Brain microvascular endothelial cell (primary cell): ENCODE data around the gene CCDC184.
A peak's percentile ranks its signal among the peaks of the same experiment; 100 is the strongest.

ENCODE experiments used
- DNase-seq: peaks from one replicate; pipeline ENCODE4 v3.0.0-alpha.2; 2020
- H3K27ac ChIP-seq: fragments of 250-450 bp; sonication (Bioruptor Pico); 2 replicates; pipeline ENCODE4 v1.5.1; 2020; ENCODE audit warnings: mild to moderate bottlenecking, moderate library complexity
- H3K27me3 ChIP-seq: fragments of 250-450 bp; sonication (Bioruptor Pico); replicated peaks from 2 replicates; pipeline ENCODE4 v1.5.1; 2020; ENCODE audit warnings: mild to moderate bottlenecking
- H3K36me3 ChIP-seq: fragments of 250-450 bp; sonication (Bioruptor Pico); replicated peaks from 2 replicates; pipeline ENCODE4 v1.5.1; 2020; ENCODE audit warnings: mild to moderate bottlenecking
- H3K4me3 ChIP-seq: 2 replicates; pipeline ENCODE4 v1.5.1; 2011; ENCODE audit warnings: low read depth, mild to moderate bottlenecking, control low read depth, low read length, moderate library complexity
- CTCF ChIP-seq: IDR thresholded peaks from 2 replicates; pipeline ENCODE4 v1.5.1; 2011; ENCODE audit warnings: low read depth, mild to moderate bottlenecking, moderate library complexity, low read length, control low read depth, inconsistent platforms; ENCODE audit errors: missing control alignments
- in situ Hi-C: cut with HindIII; loops from 2 replicates; pipeline ENCODE4 v1.10.0; 2017; ENCODE audit warnings: low sequenced_read_pairs, low pct_ligation_motif_present

Gene CCDC184

GRCh38 chr12:48180857-48181495, 2.5 kb upstream of the CCDC184 start:
- peaks cover 59% of the 10 kb centered on the region for H3K27me3 ChIP-seq
- no peaks in the 10 kb centered on the region for H3K36me3 ChIP-seq
- no peak for TF ChIP-seq CTCF
- in situ Hi-C loops = no loop called here
- no peak overlapping the region for H3K4me3 ChIP-seq
- no peak overlapping the region for H3K27ac ChIP-seq
- no peak for DNase-seq

- no peak overlapping the region for H3K27ac ChIP-seq
- peaks cover 46% of the 10 kb centered on the region for H3K27me3 ChIP-seq
These were observed 813 bp upstream of the CCDC184 start for GRCh38 chr12:48182631-48183030.

GRCh38 chr12:48183876-48184548, 568 bp downstream of the CCDC184 start:
- Histone ChIP-seq H3K27me3 (peaks cover 36% of the 10 kb centered on the region), H3K4me3 (peak overlapping the region; percentile 74), H3K27ac (no peak overlapping the region), H3K36me3 (no peaks in the 10 kb centered on the region)
- TF ChIP-seq CTCF = no peak
- DNase-seq = no peak
- in situ Hi-C loops = no loop called here

More at GRCh38 chr12:48182631-48183030, 813 bp upstream of the CCDC184 start:
- no peaks in the 10 kb centered on the region for H3K36me3 ChIP-seq
- H3K4me3 ChIP-seq = peak overlapping the region; percentile 74
- no peak for DNase-seq
- in situ Hi-C loops = no loop called here
- no peak for TF ChIP-seq CTCF

- Histone ChIP-seq H3K4me3 (peak overlapping the region; percentile 12), H3K27me3 (peaks cover 32% of the 10 kb centered on the region), H3K27ac (no peak overlapping the region), H3K36me3 (no peaks in the 10 kb centered on the region)
- DNase-seq = no peak
- in situ Hi-C loops = no loop called here
- no peak for TF ChIP-seq CTCF
These were observed 1.1 kb downstream of the CCDC184 start for GRCh38 chr12:48184549-48184922.

- in situ Hi-C loops = no loop called here
- no peaks in the 10 kb centered on the region for H3K36me3 ChIP-seq
These were observed 1.9 kb downstream of the CCDC184 start for GRCh38 chr12:48185181-48185919.

More at GRCh38 chr12:48185181-48185919, 1.9 kb downstream of the CCDC184 start:
- H3K4me3 ChIP-seq = no peak overlapping the region
- peaks cover 33% of the 10 kb centered on the region for H3K27me3 ChIP-seq
- H3K27ac ChIP-seq = no peak overlapping the region
- no peak for TF ChIP-seq CTCF
- DNase-seq = no peak
